ENCODE results near the gene UBXN11. TPM values are rescaled to one million over a fixed set of nuclear protein-coding genes. Genes with fewer than 3 reads are reported as not detected.

The UBXN11 gene
- total RNA-seq, 2 experiments from 2014 or later = 19.4 to 22.2 TPM

DNA sequence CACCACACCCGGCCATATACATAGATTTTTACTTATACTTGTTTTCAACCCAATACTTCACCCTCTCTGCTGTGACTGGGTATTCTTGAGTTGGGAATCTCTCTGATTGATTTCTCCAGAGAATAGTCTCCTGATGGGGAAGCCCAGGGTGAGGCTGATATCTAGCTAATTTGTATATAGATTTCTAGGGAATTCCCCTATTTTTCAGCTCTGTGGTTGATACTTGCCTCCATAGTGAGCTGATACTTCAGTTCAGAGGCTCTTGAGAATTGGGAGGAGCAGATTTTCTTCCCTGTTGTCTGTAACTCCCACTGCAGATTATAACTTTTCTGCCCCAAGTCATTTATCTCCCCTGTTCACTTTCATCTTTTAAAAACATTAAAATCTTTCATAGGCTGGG, 41.0 kb downstream of the UBXN11 start:
- POLR2A ChIA-PET = interaction anchor here (0.5 kb wide), 1 partner anchor 622 kb away, joined by 5 read pairs; no protein-coding TSS in a partner anchor
- H3K27me3 Mint-ChIP-seq = no peaks in the 10 kb centered on the region
- intact Hi-C loops (cut with DNase I, micrococcal nuclease) = no loop called here
- H3K36me3 Mint-ChIP-seq (ENCODE audit: low read depth) = peaks cover 71% of the 10 kb centered on the region
- ATAC-seq (peak; percentile 71), DNase-seq (no peak)
- H3K9me3 Mint-ChIP-seq (ENCODE audit: low read depth) = peaks cover 7% of the 10 kb centered on the region
- CTCF ChIA-PET = interaction anchor here (0.8 to 1.3 kb wide), 5 partner anchors 10 to 152 kb away, joined by 3 to 5 read pairs (median 4); no protein-coding TSS in a partner anchor
- no peak overlapping the region for H3K27ac Mint-ChIP-seq
- H3K4me3 Mint-ChIP-seq = no peak overlapping the region
- peaks cover 7% of the 10 kb centered on the region for H3K4me1 Mint-ChIP-seq

GRCh38 chr1:26263212-26263611, 43.2 kb downstream of the UBXN11 start:
- Mint-ChIP-seq H3K36me3 (ENCODE audit: low read depth) (peaks cover 65% of the 10 kb centered on the region), H3K27me3 (no peaks in the 10 kb centered on the region), H3K4me1 (peaks cover 7% of the 10 kb centered on the region), H3K27ac (peak overlapping the region; percentile 53), H3K9me3 (ENCODE audit: low read depth) (no peaks in the 10 kb centered on the region), H3K4me3 (no peak overlapping the region)
- no peak for ATAC-seq
- ChIA-PET CTCF (interaction anchor here (0.6 to 3.1 kb wide), 4 partner anchors 12 to 759 kb away, joined by 3 to 11 read pairs (median 4); partner anchors contain the start of gene CEP85), POLR2A (no interaction called here)
- DNase-seq = no peak
- intact Hi-C loops (cut with DNase I, micrococcal nuclease) = no loop called here

GRCh38 chr1:26259578-26259977, 46.9 kb downstream of the UBXN11 start:
- ChIA-PET POLR2A (no interaction called here), CTCF (interaction anchor here (0.6 to 1.1 kb wide), 3 partner anchors 11 to 385 kb away, joined by 3 to 4 read pairs (median 3); no protein-coding TSS in a partner anchor)
- no peaks in the 10 kb centered on the region for H3K9me3 Mint-ChIP-seq (ENCODE audit: low read depth)
- H3K36me3 Mint-ChIP-seq (ENCODE audit: low read depth) = peaks cover 56% of the 10 kb centered on the region
- no peak for DNase-seq
- H3K27me3 Mint-ChIP-seq = no peaks in the 10 kb centered on the region
- intact Hi-C loops (cut with DNase I, micrococcal nuclease) = no loop called here
- H3K27ac Mint-ChIP-seq = no peak overlapping the region
- ATAC-seq = no peak
- no peak overlapping the region for H3K4me3 Mint-ChIP-seq
- no peaks in the 10 kb centered on the region for H3K4me1 Mint-ChIP-seq

GRCh38 chr1:26259005-26259404, 47.4 kb downstream of the UBXN11 start:
- no peak for DNase-seq
- no peaks in the 10 kb centered on the region for H3K27me3 Mint-ChIP-seq
- peaks cover 56% of the 10 kb centered on the region for H3K36me3 Mint-ChIP-seq (ENCODE audit: low read depth)
- H3K27ac Mint-ChIP-seq = no peak overlapping the region
- no peaks in the 10 kb centered on the region for H3K4me1 Mint-ChIP-seq
- ChIA-PET CTCF (interaction anchor here (0.8 kb wide), 1 partner anchor 28 kb away, joined by 4 read pairs; no protein-coding TSS in a partner anchor), POLR2A (no interaction called here)
- no peaks in the 10 kb centered on the region for H3K9me3 Mint-ChIP-seq (ENCODE audit: low read depth)
- no peak overlapping the region for H3K4me3 Mint-ChIP-seq
- ATAC-seq = no peak
- intact Hi-C loops (cut with DNase I, micrococcal nuclease) = no loop called here

DNA sequence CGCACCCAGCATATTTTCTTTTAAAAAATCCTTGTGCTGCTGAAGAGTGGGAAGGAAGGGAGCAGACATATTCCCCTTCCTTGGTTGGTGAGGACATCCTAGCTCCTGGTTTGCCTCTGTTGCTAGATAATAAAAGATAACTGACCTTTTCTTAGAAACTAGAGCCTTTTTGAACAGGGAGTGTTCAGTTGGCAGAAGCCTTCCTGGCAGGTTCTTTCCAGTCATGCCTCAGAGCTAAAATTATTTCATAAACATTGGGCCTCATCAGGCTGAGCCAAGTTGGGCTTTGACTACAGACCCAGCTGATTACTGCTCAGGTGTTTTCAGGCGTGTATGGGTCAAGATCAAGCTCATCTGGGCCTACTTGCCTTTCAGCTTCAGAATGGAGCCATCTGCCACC, 49.2 kb downstream of the UBXN11 start:
- POLR2A ChIA-PET = interaction anchor here (0.6 kb wide), 1 partner anchor 124 kb away, joined by 6 read pairs; no protein-coding TSS in a partner anchor
- peaks cover 6% of the 10 kb centered on the region for H3K4me1 Mint-ChIP-seq

DNA sequence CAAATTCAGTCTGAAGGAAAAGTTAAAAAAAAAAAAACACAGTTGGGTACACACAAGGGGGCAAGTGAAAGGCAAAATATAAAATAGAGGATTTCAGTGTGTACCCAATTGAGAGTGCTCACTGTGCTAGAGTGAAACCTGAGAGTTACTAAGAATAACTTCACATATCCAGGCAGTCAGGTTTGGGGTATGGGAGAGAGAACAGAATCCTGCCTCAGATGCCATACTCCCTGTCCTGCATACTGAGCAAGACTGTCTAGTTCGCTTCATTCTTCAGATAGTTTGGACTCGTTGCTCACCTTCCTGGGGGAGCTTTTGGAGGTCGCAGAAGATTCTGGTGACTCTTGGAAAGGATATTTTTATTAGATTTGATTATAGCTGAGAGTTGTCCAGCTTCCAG, 52.0 kb downstream of the UBXN11 start:
- H3K4me3 Mint-ChIP-seq = no peak overlapping the region
- ChIA-PET POLR2A (interaction anchor here (0.6 kb wide), 1 partner anchor 448 kb away, joined by 3 read pairs; no protein-coding TSS in a partner anchor), CTCF (interaction anchor here (0.6 to 2.2 kb wide), 5 partner anchors 20 to 971 kb away, joined by 3 to 13 read pairs (median 5); partner anchors contain the start of gene CEP85)
- ATAC-seq = no peak
- H3K27ac Mint-ChIP-seq = no peak overlapping the region
- intact Hi-C loops (cut with DNase I, micrococcal nuclease) = no loop called here
- H3K27me3 Mint-ChIP-seq = no peaks in the 10 kb centered on the region
- DNase-seq = no peak
- H3K9me3 Mint-ChIP-seq (ENCODE audit: low read depth) = no peaks in the 10 kb centered on the region
- H3K4me1 Mint-ChIP-seq = peaks cover 6% of the 10 kb centered on the region
- peaks cover 51% of the 10 kb centered on the region for H3K36me3 Mint-ChIP-seq (ENCODE audit: low read depth)

More for the DNA sequence above, 49.2 kb downstream of the UBXN11 start:
- no peaks in the 10 kb centered on the region for H3K27me3 Mint-ChIP-seq
- intact Hi-C loops (cut with DNase I, micrococcal nuclease) = no loop called here
- DNase-seq (no peak), ATAC-seq (no peak)
- H3K36me3 Mint-ChIP-seq (ENCODE audit: low read depth) = peaks cover 54% of the 10 kb centered on the region
- no peak overlapping the region for H3K27ac Mint-ChIP-seq
- H3K9me3 Mint-ChIP-seq (ENCODE audit: low read depth) = no peaks in the 10 kb centered on the region
- CTCF ChIA-PET = interaction anchor here (0.6 to 1.1 kb wide), 3 partner anchors 65 to 117 kb away, joined by 3 to 7 read pairs (median 4); no protein-coding TSS in a partner anchor
- no peak overlapping the region for H3K4me3 Mint-ChIP-seq

- Mint-ChIP-seq H3K4me3 (no peak overlapping the region), H3K27me3 (no peaks in the 10 kb centered on the region), H3K36me3 (ENCODE audit: low read depth) (peaks cover 38% of the 10 kb centered on the region), H3K4me1 (peaks cover 6% of the 10 kb centered on the region), H3K9me3 (ENCODE audit: low read depth) (no peaks in the 10 kb centered on the region), H3K27ac (no peak overlapping the region)
- ATAC-seq = no peak
- intact Hi-C loops (cut with DNase I, micrococcal nuclease) = no loop called here
- POLR2A ChIA-PET = no interaction called here
- no peak for DNase-seq
- CTCF ChIA-PET = no interaction called here
These were observed 53.7 kb downstream of the UBXN11 start for GRCh38 chr1:26252718-26253117.

GRCh38 chr1:26239936-26240335, 66.5 kb downstream of the UBXN11 start:
- H3K4me3 Mint-ChIP-seq = no peak overlapping the region
- ChIA-PET CTCF (no interaction called here), POLR2A (no interaction called here)
- no peak for DNase-seq
- H3K9me3 Mint-ChIP-seq (ENCODE audit: low read depth) = no peaks in the 10 kb centered on the region
- ATAC-seq = no peak
- no peaks in the 10 kb centered on the region for H3K27me3 Mint-ChIP-seq
- peaks cover 26% of the 10 kb centered on the region for H3K4me1 Mint-ChIP-seq
- no peak overlapping the region for H3K27ac Mint-ChIP-seq
- intact Hi-C loops (cut with DNase I, micrococcal nuclease) = loop anchor here in 1 of 2 experiments (5.0 kb wide), 1 partner anchor 128 kb away; the partner anchor contains the start of gene PDIK1L
- H3K36me3 Mint-ChIP-seq (ENCODE audit: low read depth) = peaks cover 43% of the 10 kb centered on the region

DNA sequence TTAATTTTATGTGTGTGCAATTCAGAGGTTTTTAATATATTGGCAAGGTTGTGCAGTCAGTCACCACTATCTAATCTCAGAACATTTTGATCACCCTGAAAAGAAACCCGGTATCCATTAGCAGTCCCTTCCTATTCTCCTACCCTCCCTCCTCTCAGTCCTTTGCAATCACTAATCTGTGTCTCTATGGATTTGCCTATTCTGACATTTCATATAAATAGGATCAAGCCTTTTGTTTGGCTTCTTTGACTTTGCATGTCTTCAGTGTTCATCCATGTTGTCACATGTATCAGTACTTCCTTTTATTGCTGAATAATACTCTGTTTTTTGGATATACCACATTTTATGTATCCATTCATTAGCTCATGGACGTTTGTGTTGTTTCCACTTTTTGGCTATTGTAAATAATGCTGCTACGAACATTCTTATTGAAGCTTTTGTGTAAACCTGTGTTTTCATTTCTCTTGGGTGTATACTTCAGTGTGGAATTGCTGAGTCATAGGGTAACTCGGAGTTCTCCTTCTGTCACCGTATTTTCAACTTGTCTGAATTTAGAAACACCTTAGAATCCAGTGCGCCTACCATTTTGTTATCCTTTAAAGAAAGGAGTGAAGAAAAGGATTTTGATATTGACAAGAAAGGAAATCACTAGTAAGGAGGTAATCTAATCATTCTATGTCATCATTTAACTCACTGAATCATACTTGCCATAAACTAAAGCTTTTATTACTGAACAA, 69.0 kb downstream of the UBXN11 start:
- Mint-ChIP-seq H3K36me3 (ENCODE audit: low read depth) (peaks cover 31% of the 10 kb centered on the region), H3K9me3 (ENCODE audit: low read depth) (no peaks in the 10 kb centered on the region), H3K4me1 (peaks cover 32% of the 10 kb centered on the region), H3K4me3 (peak overlapping the region; percentile 16), H3K27me3 (no peaks in the 10 kb centered on the region), H3K27ac (peak overlapping the region; percentile 70)
- CTCF ChIA-PET = interaction anchor here (0.7 kb wide), 2 partner anchors 68 to 559 kb away, joined by 4 to 5 read pairs; partner anchors contain the start of gene ZNF593
- POLR2A ChIA-PET = interaction anchor here (0.6 kb wide), 1 partner anchor 418 kb away, joined by 4 read pairs; the partner anchor contains the start of gene MTFR1L
- ATAC-seq (no peak), DNase-seq (no peak)
- intact Hi-C loops (cut with DNase I, micrococcal nuclease) = loop anchor here in 1 of 2 experiments (5.0 kb wide), 1 partner anchor 125 kb away; the partner anchor contains the start of gene PDIK1L

- Mint-ChIP-seq H3K4me3 (peak overlapping the region; percentile 99), H3K27me3 (no peaks in the 10 kb centered on the region), H3K4me1 (peaks cover 32% of the 10 kb centered on the region), H3K9me3 (ENCODE audit: low read depth) (no peaks in the 10 kb centered on the region), H3K36me3 (ENCODE audit: low read depth) (peaks cover 28% of the 10 kb centered on the region), H3K27ac (peak overlapping the region; percentile 96)
- POLR2A ChIA-PET = interaction anchor here (1.5 kb wide), 1 partner anchor 65 kb away, joined by 13 read pairs; the partner anchor contains the start of gene ZNF593
- intact Hi-C loops (cut with DNase I, micrococcal nuclease) = loop anchor here (1.0 to 5.0 kb wide), 15 partner anchors 45 to 458 kb away; partner anchors contain the start of genes PDIK1L (in 2 of the 2), ZNF593 (in 2 of the 2), AUNIP (in 1 of the 2) and C1orf232 (in 1 of the 2)
- DNase-seq = peak; percentile 37
- CTCF ChIA-PET = interaction anchor here (0.7 to 4.4 kb wide), 43 partner anchors 8 to 920 kb away, joined by 3 to 35 read pairs (median 4); partner anchors contain the start of genes C1orf232, CD52, DHDDS and SLC9A1
- ATAC-seq = no peak
These were observed 71.6 kb downstream of the UBXN11 start for GRCh38 chr1:26234644-26235370.
